HepG2 (cell line): ENCODE measurements around the gene ZNF644. TPM values are rescaled to one million over a fixed set of nuclear protein-coding genes. Genes with fewer than 3 reads are reported as not detected.

Experiments
- ATAC-seq: fragments of 200-7000 bp; cut with Tn5 transposase; 3 replicates; pipeline ENCODE4 v1.9.1; 2020; ENCODE audit warnings: mild to moderate bottlenecking, moderate library complexity
- BruUV-seq: library from RNA; stranded (reverse); fragments of 400-500 nt; replicated peaks from 2 replicates; lab custom pipeline; 2021; lab: Mats Ljungman, UMichigan
- CTCF ChIA-PET: fragments of 300-600 bp; formaldehyde crosslinking; extraction: SDS; loops from one replicate; lab custom pipeline; 2021; ENCODE audit warnings: low total read pairs, inconsistent platforms, low intra/inter-chr PET ratio; lab: Yijun Ruan, JAX
- POLR2A ChIA-PET: fragments of 350-600 bp; sonication (Branson Sonifier 250); formaldehyde crosslinking; loops from one replicate; lab custom pipeline; 2020; ENCODE audit warnings: antibody characterized with exemption, inconsistent platforms; lab: Yijun Ruan, JAX
- DNase-seq: peaks from one replicate; pipeline ENCODE4 v3.0.0-alpha.2; 2015; ENCODE audit warnings: low spot score
- FAIRE-seq: peaks from 3 replicates; lab custom pipeline; 2011; peaks lifted over from hg19 to GRCh38; lab: Jason Lieb, UNC
- H2AFZ ChIP-seq: one replicate; pipeline ENCODE4 v1.6.1; 2011; ENCODE audit warnings: low read length, inconsistent platforms
- H3K27ac ChIP-seq: fragments of 300-600 bp; 3 replicates; pipeline ENCODE4 v1.8.0; 2011; ENCODE audit warnings: mixed run types, mild to moderate bottlenecking, mixed read lengths, low read length, inconsistent platforms; ENCODE audit not compliant: insufficient read depth; ENCODE audit errors: extremely low read length
- H3K27me3 ChIP-seq, 2 experiments: fragments of 200-600 bp in 1 of 2; 2 replicates in 1 of 2; 3 replicates in 1 of 2; pipeline versions ENCODE4 v1.6.0 to v1.8.0; 2011; ENCODE audit warnings: low read length in 2 of 2, mild to moderate bottlenecking in 2 of 2, moderate library complexity in 2 of 2, inconsistent platforms in 1 of 2; ENCODE audit not compliant: insufficient read depth in 2 of 2, control insufficient read depth in 1 of 2
- H3K36me3 ChIP-seq, 2 experiments: fragments of 200-600 bp in 1 of 2; replicated peaks in 1 of 2; 2 replicates in 1 of 2; 3 replicates in 1 of 2; pipeline versions ENCODE4 v1.5.1 to v1.8.0; 2011; ENCODE audit warnings: low read length in 2 of 2, inconsistent platforms in 1 of 2; ENCODE audit not compliant: insufficient read depth in 2 of 2, control insufficient read depth in 1 of 2
- H3K4me1 ChIP-seq: 2 replicates; pipeline ENCODE4 v1.5.1; 2012; ENCODE audit warnings: low read length, inconsistent platforms; ENCODE audit not compliant: insufficient read depth
- H3K4me2 ChIP-seq: 2 replicates; pipeline ENCODE4 v1.6.0; 2011; ENCODE audit warnings: low read depth, low read length, inconsistent platforms
- H3K4me3 ChIP-seq, 3 experiments: fragments of 200-600 bp in 1 of 3; sonication (generic), shearing (Covaris generic) in 1 of 3; replicated peaks in 1 of 3; 2 replicates each; pipeline ENCODE4 v1.5.1; 2011 to 2016; ENCODE audit warnings: low read length in 3 of 3, inconsistent platforms in 2 of 3, low read depth in 2 of 3, mild to moderate bottlenecking in 2 of 3, control low read depth in 1 of 3, mixed read lengths in 1 of 3; ENCODE audit not compliant: insufficient read depth in 1 of 3
- H3K79me2 ChIP-seq: one replicate; pipeline ENCODE4 v1.6.1; 2011; ENCODE audit warnings: low read length, inconsistent platforms; ENCODE audit not compliant: insufficient read depth
- H3K9ac ChIP-seq: 2 replicates; pipeline ENCODE4 v1.6.0; 2011; ENCODE audit warnings: mild to moderate bottlenecking, low read depth, low read length, inconsistent platforms; ENCODE audit not compliant: insufficient read depth
- H3K9me3 ChIP-seq: 2 replicates; pipeline ENCODE4 v1.5.1; 2012; ENCODE audit warnings: mild to moderate bottlenecking, low read length
- H4K20me1 ChIP-seq: 2 replicates; pipeline ENCODE4 v1.6.0; 2011; ENCODE audit warnings: inconsistent platforms, mild to moderate bottlenecking, low read length, moderate library complexity; ENCODE audit not compliant: insufficient read depth
- BCL6 ChIP-seq: IDR thresholded peaks from 2 replicates; pipeline ENCODE4 v1.6.1; 2016; ENCODE audit warnings: missing genetic modification reagents, missing compliant biosample characterization
- CERS6 ChIP-seq: sonication (generic); formaldehyde crosslinking; IDR thresholded peaks from 2 replicates; pipeline ENCODE4 v1.5.0; 2020; ENCODE audit warnings: missing genetic modification reagents
- CTCF ChIP-seq: sonication (generic); formaldehyde crosslinking; IDR thresholded peaks from 2 replicates; pipeline ENCODE4 v1.5.0; 2020; ENCODE audit warnings: mild to moderate bottlenecking, missing genetic modification reagents, moderate library complexity
- GMEB1 ChIP-seq: sonication (generic); formaldehyde crosslinking; IDR thresholded peaks from 2 replicates; pipeline ENCODE4 v1.5.1; 2020; ENCODE audit warnings: missing genetic modification reagents, mild to moderate bottlenecking, borderline replicate concordance
- MED1 ChIP-seq: sonication (generic); formaldehyde crosslinking; IDR thresholded peaks from 2 replicates; pipeline ENCODE4 v1.4.0; 2020; ENCODE audit warnings: missing genetic modification reagents
- MIXL1 ChIP-seq: IDR thresholded peaks from 2 replicates; pipeline ENCODE4 v1.6.1; 2016
- MTF1 ChIP-seq: sonication (generic); formaldehyde crosslinking; IDR thresholded peaks from 2 replicates; pipeline ENCODE4 v1.5.0; 2020; ENCODE audit warnings: missing genetic modification reagents
- NFIB ChIP-seq: sonication (generic); formaldehyde crosslinking; IDR thresholded peaks from 2 replicates; pipeline ENCODE4 v1.9.0; 2021; ENCODE audit warnings: missing genetic modification reagents, mild to moderate bottlenecking, borderline replicate concordance
- POLR2AphosphoS2 ChIP-seq: IDR thresholded peaks from 2 replicates; pipeline ENCODE4 v1.6.1; 2011; ENCODE audit warnings: low read depth, low read length, improper control_type of control experiment
- POLR2AphosphoS5 ChIP-seq: IDR thresholded peaks from 2 replicates; pipeline ENCODE4 v1.6.1; 2012; ENCODE audit warnings: low read depth, low read length
- SAFB2 ChIP-seq: sonication (generic); formaldehyde crosslinking; IDR thresholded peaks from 2 replicates; pipeline ENCODE4 v1.5.1; 2020; ENCODE audit warnings: missing genetic modification reagents, low read depth, mild to moderate bottlenecking, borderline replicate concordance
- SMC3 ChIP-seq: IDR thresholded peaks from 2 replicates; pipeline ENCODE4 v1.6.1; 2011; ENCODE audit warnings: low read length, improper control_type of control experiment
- SOX6 ChIP-seq, 2 experiments: fragments of 450-650 bp in 1 of 2; sonication (generic) in 1 of 2; formaldehyde crosslinking in 1 of 2; IDR thresholded peaks; 2 replicates each; pipeline versions ENCODE4 v1.4.0 to v1.6.1; 2017 to 2020; ENCODE audit warnings: antibody characterized with exemption in 1 of 2, mild to moderate bottlenecking in 1 of 2, missing genetic modification reagents in 1 of 2
- SRY ChIP-seq: sonication (generic); formaldehyde crosslinking; IDR thresholded peaks from 2 replicates; pipeline ENCODE4 v1.8.0; 2022; ENCODE audit warnings: mild to moderate bottlenecking, missing genetic modification reagents
- STAG1 ChIP-seq: sonication (generic); formaldehyde crosslinking; IDR thresholded peaks from 2 replicates; pipeline ENCODE4 v1.4.0; 2020; ENCODE audit warnings: missing genetic modification reagents
- STAT5B ChIP-seq: sonication (generic); formaldehyde crosslinking; IDR thresholded peaks from 2 replicates; pipeline ENCODE4 v1.4.0; 2020; ENCODE audit warnings: missing genetic modification reagents
- TMF1 ChIP-seq: sonication (generic); formaldehyde crosslinking; IDR thresholded peaks from 2 replicates; pipeline ENCODE4 v1.8.1; 2022; ENCODE audit warnings: low read depth, missing genetic modification reagents
- ZFP82 ChIP-seq: sonication (generic); formaldehyde crosslinking; IDR thresholded peaks from 2 replicates; pipeline ENCODE4 v1.5.1; 2020; ENCODE audit warnings: mild to moderate bottlenecking, missing genetic modification reagents, borderline replicate concordance
- ZFP90 ChIP-seq: sonication (generic); formaldehyde crosslinking; IDR thresholded peaks from 2 replicates; pipeline ENCODE4 v1.8.0; 2022; ENCODE audit warnings: missing genetic modification reagents, mild to moderate bottlenecking, inconsistent platforms, borderline replicate concordance
- ZMAT3 ChIP-seq: sonication (generic); formaldehyde crosslinking; conservative IDR thresholded peaks from 2 replicates; pipeline ENCODE4 v1.7.0; 2021; ENCODE audit warnings: missing genetic modification reagents
- ZNF225 ChIP-seq: sonication (generic); formaldehyde crosslinking; IDR thresholded peaks from 2 replicates; pipeline ENCODE4 v1.4.0; 2020; ENCODE audit warnings: mild to moderate bottlenecking, missing genetic modification reagents
- ZNF232 ChIP-seq: sonication (generic); formaldehyde crosslinking; IDR thresholded peaks from 2 replicates; pipeline ENCODE4 v1.4.0; 2020; ENCODE audit warnings: missing genetic modification reagents, borderline replicate concordance
- WGBS: methylation state at CpG from one replicate; pipeline ENCODE4 v1.1.6; 2017; ENCODE audit warnings: low lambda C conversion rate; 5-methylcytosine and 5-hydroxymethylcytosine counted together
- in situ Hi-C: cut with HindIII; loops from 2 replicates; pipeline ENCODE4 v1.10.0; 2017; ENCODE audit warnings: low pct_unique_long_range_greater_than_20kb; ENCODE audit not compliant: extremely low pct_ligation_motif_present
- intact Hi-C: fragments of 100-400 bp; cut with micrococcal nuclease; formaldehyde crosslinking; loops from one replicate; pipeline ENCODE4 v1.10.0; 2022; ENCODE audit not compliant: unreplicated experiment
- polyA plus RNA-seq, 8 experiments: library from polyadenylated mRNA; depleted of rRNA in 3 of 8; stranded (reverse) in 7 of 8; unstranded in 1 of 8; fragments of >200 nt; fragmentation: Illumina TruSeq in 4 of 8; extraction: Trizol in 4 of 8; gene quantifications; 2 replicates each; pipeline versions ENCODE4 v1.2.1 to v1.2.3, GENCODE V29; 2011 to 2016; ENCODE audit warnings: low read depth in 4 of 8, missing spikeins in 1 of 8, mixed read lengths in 1 of 8; ENCODE audit not compliant: insufficient read depth in 1 of 8
- total RNA-seq, 5 experiments: library from RNA; depleted of rRNA; stranded (reverse); fragments of >200 nt; fragmentation: Illumina TruSeq; extraction: Trizol; gene quantifications; 2 replicates each; pipeline ENCODE4 v1.2.3, GENCODE V29; 2016; ENCODE audit warnings: low read depth in 1 of 5

Gene ZNF644
- total and polyA plus RNA-seq, 2 of the 13 experiments (the other 11 are each of a cell fraction or from before 2014, with no cell fraction given): 17.7 to 51.7 TPM

- Histone ChIP-seq H3K27ac (no peak overlapping the region), H3K36me3 (peaks cover 0 to 2% of the 10 kb centered on the region in 2 experiments; a peak in 1 of 5 replicates), H3K27me3 (no peaks in the 10 kb centered on the region), H3K4me2 (no peak overlapping the region), H2AFZ (no peak overlapping the region), H3K4me1 (peaks cover 13% of the 10 kb centered on the region), H3K4me3 (no peak overlapping the region), H3K79me2 (peaks cover 58% of the 10 kb centered on the region), H3K9ac (no peak overlapping the region), H3K9me3 (no peaks in the 10 kb centered on the region), H4K20me1 (peaks cover 25% of the 10 kb centered on the region)
- ATAC-seq (no peak; the same call in 2 of the 3 replicates), FAIRE-seq (no peak), DNase-seq (peak; percentile 21)
- ChIA-PET CTCF (interaction anchor here (2.4 kb wide), 1 partner anchor 243 kb away, joined by 18 read pairs; no protein-coding TSS in a partner anchor), POLR2A (interaction anchor here (1.8 kb wide), 1 partner anchor 57 kb away, joined by 7 read pairs; the partner anchor contains the start of gene ZNF644)
- no TSS peak for BruUV-seq
- WGBS: 71% methylated on average over 1 of the region's 1 CpG
- intact Hi-C loops (loop anchor here (1.0 to 10.0 kb wide), 2 partner anchors 200 to 243 kb away; no protein-coding TSS in a partner anchor), in situ Hi-C loops (loop anchor here (5.0 kb wide), 1 partner anchor 242 kb away; no protein-coding TSS in a partner anchor)
- TF ChIP-seq ZNF232 (no peak), SAFB2 (CRISPR knock-in tag) (no peak), ZNF225 (CRISPR knock-in tag) (no peak), MTF1 (CRISPR knock-in tag) (no peak), ZFP90 (CRISPR knock-in tag) (no peak), SMC3 (peak; percentile 39), STAT5B (CRISPR knock-in tag) (no peak), CTCF (peak; percentile 49), MIXL1 (CRISPR knock-in tag) (no peak), CERS6 (no peak), GMEB1 (CRISPR knock-in tag) (no peak), SRY (CRISPR knock-in tag) (no peak), POLR2AphosphoS2 (0 out of 2 replicates have a peak, but pooled peaks have one; percentile 44), SOX6 (IDR thresholded peaks at IDR 0.05) (no peak), SOX6 (CRISPR knock-in tag; IDR thresholded peaks at IDR 0.05) (no peak), STAG1 (peak; percentile 59), NFIB (CRISPR knock-in tag) (no peak), ZFP82 (CRISPR knock-in tag) (no peak), POLR2AphosphoS5 (no peak), BCL6 (no peak), MED1 (CRISPR knock-in tag) (no peak), ZMAT3 (no peak), TMF1 (no peak)
These were observed 57.3 kb downstream of the ZNF644 start for GRCh38 chr1:90964444-90965035.
